Breast epithelium (tissue), 3 donors: ENCODE data around the gene ANKRD13D.

Experiments
- POLR2A ChIP-seq: fragments of 450-650 bp; IDR thresholded peaks from one replicate; pipeline ENCODE4 v1.6.1; 2016; ENCODE audit warnings: antibody characterized with exemption, mild to moderate bottlenecking, moderate library complexity
- TF ChIP-seq, protein P1 (sequence below), 3 donors: fragments of 450-650 bp; IDR thresholded peaks; one replicate each; pipeline ENCODE4 v1.5.1; 2016 to 2017; ENCODE audit warnings: antibody characterized with exemption in 3 of 3, mild to moderate bottlenecking in 3 of 3, moderate library complexity in 3 of 3

DNA sequence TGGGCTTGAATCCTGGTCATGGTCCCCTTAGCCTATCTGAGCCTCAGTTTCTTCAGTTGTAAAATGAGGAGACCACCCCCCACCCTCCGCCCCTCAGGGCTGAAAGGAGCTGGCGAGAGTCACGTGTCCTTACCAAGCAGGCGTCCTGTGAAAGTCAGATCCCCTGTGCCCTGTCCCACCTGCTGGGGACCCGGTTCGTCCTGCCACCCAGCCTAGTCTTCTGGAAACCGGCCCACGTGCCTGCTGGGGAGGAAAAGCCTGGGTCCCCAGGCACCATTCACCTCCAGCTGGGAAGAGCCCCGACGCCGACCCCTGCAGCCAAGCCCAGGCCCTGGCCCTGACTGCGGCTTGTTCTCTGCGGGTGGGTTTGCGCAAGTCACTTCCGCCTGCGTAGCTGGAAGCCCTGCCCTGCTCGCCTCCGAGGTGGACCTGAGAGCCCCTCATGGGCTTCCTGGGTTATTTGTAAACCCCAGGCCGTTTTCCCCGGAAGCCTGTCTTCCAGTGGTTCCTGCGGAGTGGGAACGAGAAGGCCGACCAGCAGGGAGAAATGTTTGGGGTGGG is 13.5 kb downstream of the ANKRD13D start:
- TF ChIP-seq, protein P1, sequence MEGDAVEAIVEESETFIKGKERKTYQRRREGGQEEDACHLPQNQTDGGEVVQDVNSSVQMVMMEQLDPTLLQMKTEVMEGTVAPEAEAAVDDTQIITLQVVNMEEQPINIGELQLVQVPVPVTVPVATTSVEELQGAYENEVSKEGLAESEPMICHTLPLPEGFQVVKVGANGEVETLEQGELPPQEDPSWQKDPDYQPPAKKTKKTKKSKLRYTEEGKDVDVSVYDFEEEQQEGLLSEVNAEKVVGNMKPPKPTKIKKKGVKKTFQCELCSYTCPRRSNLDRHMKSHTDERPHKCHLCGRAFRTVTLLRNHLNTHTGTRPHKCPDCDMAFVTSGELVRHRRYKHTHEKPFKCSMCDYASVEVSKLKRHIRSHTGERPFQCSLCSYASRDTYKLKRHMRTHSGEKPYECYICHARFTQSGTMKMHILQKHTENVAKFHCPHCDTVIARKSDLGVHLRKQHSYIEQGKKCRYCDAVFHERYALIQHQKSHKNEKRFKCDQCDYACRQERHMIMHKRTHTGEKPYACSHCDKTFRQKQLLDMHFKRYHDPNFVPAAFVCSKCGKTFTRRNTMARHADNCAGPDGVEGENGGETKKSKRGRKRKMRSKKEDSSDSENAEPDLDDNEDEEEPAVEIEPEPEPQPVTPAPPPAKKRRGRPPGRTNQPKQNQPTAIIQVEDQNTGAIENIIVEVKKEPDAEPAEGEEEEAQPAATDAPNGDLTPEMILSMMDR (IDR thresholded peaks at IDR 0.05): no peak
- TF ChIP-seq POLR2A: no peak
